HEK293 (cell line): ENCODE results near the gene SERPINB6.

ENCODE experiments used
- CTCF ChIA-PET: fragments of 350-600 bp; formaldehyde crosslinking; extraction: SDS; loops from one replicate; lab custom pipeline; 2021; ENCODE audit warnings: antibody characterized with exemption; lab: Yijun Ruan, JAX
- POLR2A ChIA-PET: fragments of 300-600 bp; formaldehyde crosslinking; extraction: SDS; loops from one replicate; lab custom pipeline; 2020; ENCODE audit warnings: antibody characterized with exemption, inconsistent platforms; lab: Yijun Ruan, JAX
- H3K27ac ChIP-seq: fragments of 200-500 bp; sonication (Bioruptor generic); 2 replicates; pipeline ENCODE4 v1.5.1; 2014; ENCODE audit warnings: low read depth, low read length, control low read depth, inconsistent platforms; ENCODE audit errors: extremely low read depth
- H3K36me3 ChIP-seq, 2 experiments: fragments of 200-500 bp in 1 of 2; sonication (Bioruptor generic) in 1 of 2; 1 replicate in 1 of 2; 2 replicates in 1 of 2; pipeline ENCODE4 v1.5.1; 2014 to 2017; ENCODE audit warnings: inconsistent platforms in 2 of 2, low read length in 2 of 2; ENCODE audit not compliant: control insufficient read depth in 2 of 2, insufficient read depth in 1 of 2
- H3K4me1 ChIP-seq: fragments of 200-500 bp; sonication (Bioruptor generic); 2 replicates; pipeline ENCODE4 v1.5.1; 2014; ENCODE audit warnings: mild to moderate bottlenecking, low read length, inconsistent platforms; ENCODE audit not compliant: control insufficient read depth, insufficient read depth
- H3K4me3 ChIP-seq: 2 replicates; pipeline ENCODE4 v1.5.1; 2011; ENCODE audit warnings: low read depth, mild to moderate bottlenecking, control low read depth, low read length, moderate library complexity
- H3K9me3 ChIP-seq: fragments of 200-500 bp; sonication (Bioruptor generic); 2 replicates; pipeline ENCODE4 v1.5.1; 2014; ENCODE audit warnings: low read depth, low read length, inconsistent platforms; ENCODE audit not compliant: control insufficient read depth, insufficient read depth
- BCL11B ChIP-seq: fragments of 450-650 bp; formaldehyde crosslinking; IDR thresholded peaks from 2 replicates; pipeline ENCODE4 v1.5.1; 2016; ENCODE audit warnings: low read depth, missing biosample characterization, missing genetic modification characterization
- WT1 ChIP-seq: fragments of 450-650 bp; formaldehyde crosslinking; IDR thresholded peaks from 2 replicates; pipeline ENCODE4 v1.5.1; 2016; ENCODE audit warnings: missing biosample characterization, missing genetic modification characterization
- ZBTB21 ChIP-seq: fragments of 450-650 bp; formaldehyde crosslinking; IDR thresholded peaks from 2 replicates; pipeline ENCODE4 v1.5.1; 2017; ENCODE audit warnings: missing biosample characterization, missing genetic modification characterization
- ZFP69B ChIP-seq: fragments of 450-650 bp; formaldehyde crosslinking; IDR thresholded peaks from 2 replicates; pipeline ENCODE4 v1.5.1; 2016; ENCODE audit warnings: missing biosample characterization, missing genetic modification characterization
- ZNF121 ChIP-seq: fragments of 450-650 bp; formaldehyde crosslinking; IDR thresholded peaks from 2 replicates; pipeline ENCODE4 v1.5.1; 2016; ENCODE audit warnings: missing biosample characterization, missing genetic modification characterization
- ZNF138 ChIP-seq: fragments of 450-650 bp; formaldehyde crosslinking; IDR thresholded peaks from 2 replicates; pipeline ENCODE4 v1.5.1; 2016; ENCODE audit warnings: missing biosample characterization, missing genetic modification characterization, borderline replicate concordance
- ZNF19 ChIP-seq: fragments of 450-650 bp; formaldehyde crosslinking; IDR thresholded peaks from 2 replicates; pipeline ENCODE4; 2016; ENCODE audit warnings: missing biosample characterization, missing genetic modification characterization, low read depth
- ZNF2 ChIP-seq: fragments of 450-650 bp; formaldehyde crosslinking; IDR thresholded peaks from 2 replicates; pipeline ENCODE4 v1.5.1; 2016; ENCODE audit warnings: missing biosample characterization, missing genetic modification characterization
- ZNF23 ChIP-seq: fragments of 450-650 bp; formaldehyde crosslinking; IDR thresholded peaks from 2 replicates; pipeline ENCODE4 v1.5.1; 2016; ENCODE audit warnings: missing biosample characterization, missing genetic modification characterization, borderline replicate concordance
- ZNF266 ChIP-seq: fragments of 450-650 bp; formaldehyde crosslinking; IDR thresholded peaks from 2 replicates; pipeline ENCODE4 v1.5.1; 2016; ENCODE audit warnings: missing biosample characterization, missing genetic modification characterization, low read depth
- ZNF324 ChIP-seq: fragments of 450-650 bp; formaldehyde crosslinking; IDR thresholded peaks from 2 replicates; pipeline ENCODE4 v1.5.1; 2016; ENCODE audit warnings: missing biosample characterization, missing genetic modification characterization
- ZNF341 ChIP-seq: fragments of 450-650 bp; formaldehyde crosslinking; IDR thresholded peaks from 2 replicates; pipeline ENCODE4; 2016; ENCODE audit warnings: low read depth, missing biosample characterization, missing genetic modification characterization
- ZNF423 ChIP-seq: fragments of 450-650 bp; formaldehyde crosslinking; IDR thresholded peaks from 2 replicates; pipeline ENCODE4 v1.5.1; 2016; ENCODE audit warnings: missing biosample characterization, missing genetic modification characterization
- ZNF530 ChIP-seq: fragments of 450-650 bp; formaldehyde crosslinking; IDR thresholded peaks from 2 replicates; pipeline ENCODE4 v1.5.1; 2016; ENCODE audit warnings: low read depth, missing biosample characterization, missing genetic modification characterization
- ZNF544 ChIP-seq: fragments of 450-650 bp; formaldehyde crosslinking; IDR thresholded peaks from 2 replicates; pipeline ENCODE4 v1.5.0; 2017; ENCODE audit warnings: missing biosample characterization, missing genetic modification characterization
- ZNF626 ChIP-seq: fragments of 450-650 bp; sonication (Bioruptor Pico); formaldehyde crosslinking; IDR thresholded peaks from 2 replicates; pipeline ENCODE4 v1.5.1; 2018; ENCODE audit warnings: missing biosample characterization, missing genetic modification characterization, inconsistent platforms
- ZNF629 ChIP-seq: fragments of 450-650 bp; formaldehyde crosslinking; IDR thresholded peaks from 2 replicates; pipeline ENCODE4 v1.5.1; 2017; ENCODE audit warnings: missing biosample characterization, missing genetic modification characterization
- ZNF670 ChIP-seq: fragments of 450-650 bp; formaldehyde crosslinking; IDR thresholded peaks from 2 replicates; pipeline ENCODE4 v1.5.1; 2016; ENCODE audit warnings: missing biosample characterization, missing genetic modification characterization, low read depth
- ZNF707 ChIP-seq: fragments of 450-650 bp; formaldehyde crosslinking; IDR thresholded peaks from 2 replicates; pipeline ENCODE4 v1.5.1; 2016; ENCODE audit warnings: missing biosample characterization, missing genetic modification characterization
- TF ChIP-seq, protein P1 (sequence below): fragments of 450-650 bp; formaldehyde crosslinking; IDR thresholded peaks from 2 replicates; pipeline ENCODE4 v1.5.1; 2017; ENCODE audit warnings: missing biosample characterization, missing genetic modification characterization
- TF ChIP-seq, protein P2 (sequence below): sonication (generic); formaldehyde crosslinking; IDR thresholded peaks from 2 replicates; pipeline ENCODE4 v1.8.1; 2022; ENCODE audit warnings: mild to moderate bottlenecking, moderate library complexity, missing genetic modification reagents
- TF ChIP-seq, protein P3 (sequence below): fragments of 450-650 bp; formaldehyde crosslinking; IDR thresholded peaks from 2 replicates; pipeline ENCODE4 v1.5.1; 2016; ENCODE audit warnings: missing biosample characterization, missing genetic modification characterization
- TF ChIP-seq, protein P4 (sequence below): fragments of 450-650 bp; formaldehyde crosslinking; IDR thresholded peaks from 2 replicates; pipeline ENCODE4 v1.5.1; 2016; ENCODE audit warnings: missing biosample characterization, missing genetic modification characterization
- TF ChIP-seq, protein P5 (sequence below): fragments of 450-650 bp; formaldehyde crosslinking; IDR thresholded peaks from 2 replicates; pipeline ENCODE4 v1.5.1; 2017; ENCODE audit warnings: missing biosample characterization, missing genetic modification characterization
- TF ChIP-seq, protein P6 (sequence below): fragments of 450-650 bp; formaldehyde crosslinking; IDR thresholded peaks from 2 replicates; pipeline ENCODE4 v1.5.1; 2017; ENCODE audit warnings: missing biosample characterization, mild to moderate bottlenecking, missing genetic modification characterization, moderate library complexity

Gene SERPINB6

DNA sequence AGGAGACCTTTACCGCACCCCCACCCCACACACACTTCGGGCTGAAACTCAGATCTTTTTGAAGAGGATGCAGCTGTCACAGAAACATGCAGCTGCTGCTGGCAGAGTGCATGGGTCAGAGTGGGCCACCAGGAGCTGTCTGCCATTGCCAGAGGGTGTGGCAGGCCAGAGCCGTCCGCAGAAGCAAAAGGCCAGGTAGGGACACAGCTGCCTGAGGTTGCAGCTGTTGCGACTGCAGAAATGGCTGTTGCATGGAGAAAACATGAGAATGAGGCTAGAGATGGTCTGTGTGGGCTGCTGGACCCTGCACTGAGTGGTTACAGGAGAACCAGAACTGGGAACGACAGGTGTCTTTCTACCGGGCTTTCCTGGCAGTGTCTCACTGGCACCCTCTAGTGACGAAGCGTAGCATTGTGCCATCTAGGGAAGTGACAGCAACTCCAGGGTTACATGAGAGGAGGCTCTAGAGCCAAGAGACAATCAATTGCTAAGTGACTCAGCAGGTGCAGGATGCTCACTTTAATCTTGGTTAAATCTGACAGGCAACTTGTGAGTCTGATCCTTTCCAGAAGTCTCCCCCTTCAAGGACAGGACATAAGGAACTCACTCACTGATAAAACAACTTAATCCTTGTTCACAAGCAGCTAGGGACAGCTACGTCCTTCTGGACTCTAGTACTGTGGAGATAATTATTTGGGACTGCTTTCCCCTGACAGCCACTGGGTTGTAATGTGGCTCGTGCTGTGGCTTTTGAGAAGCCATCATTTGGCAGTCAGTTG, 39.2 kb downstream of the SERPINB6 start:
- CTCF ChIA-PET = interaction anchor here (0.5 to 8.7 kb wide), 42 partner anchors 9 to 944 kb away, joined by 3 to 205 read pairs (median 6); partner anchors contain the start of genes MYLK4 and SERPINB1
- TF ChIP-seq, protein P1, sequence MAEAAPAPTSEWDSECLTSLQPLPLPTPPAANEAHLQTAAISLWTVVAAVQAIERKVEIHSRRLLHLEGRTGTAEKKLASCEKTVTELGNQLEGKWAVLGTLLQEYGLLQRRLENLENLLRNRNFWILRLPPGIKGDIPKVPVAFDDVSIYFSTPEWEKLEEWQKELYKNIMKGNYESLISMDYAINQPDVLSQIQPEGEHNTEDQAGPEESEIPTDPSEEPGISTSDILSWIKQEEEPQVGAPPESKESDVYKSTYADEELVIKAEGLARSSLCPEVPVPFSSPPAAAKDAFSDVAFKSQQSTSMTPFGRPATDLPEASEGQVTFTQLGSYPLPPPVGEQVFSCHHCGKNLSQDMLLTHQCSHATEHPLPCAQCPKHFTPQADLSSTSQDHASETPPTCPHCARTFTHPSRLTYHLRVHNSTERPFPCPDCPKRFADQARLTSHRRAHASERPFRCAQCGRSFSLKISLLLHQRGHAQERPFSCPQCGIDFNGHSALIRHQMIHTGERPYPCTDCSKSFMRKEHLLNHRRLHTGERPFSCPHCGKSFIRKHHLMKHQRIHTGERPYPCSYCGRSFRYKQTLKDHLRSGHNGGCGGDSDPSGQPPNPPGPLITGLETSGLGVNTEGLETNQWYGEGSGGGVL = no peak
- TF ChIP-seq, protein P2, sequence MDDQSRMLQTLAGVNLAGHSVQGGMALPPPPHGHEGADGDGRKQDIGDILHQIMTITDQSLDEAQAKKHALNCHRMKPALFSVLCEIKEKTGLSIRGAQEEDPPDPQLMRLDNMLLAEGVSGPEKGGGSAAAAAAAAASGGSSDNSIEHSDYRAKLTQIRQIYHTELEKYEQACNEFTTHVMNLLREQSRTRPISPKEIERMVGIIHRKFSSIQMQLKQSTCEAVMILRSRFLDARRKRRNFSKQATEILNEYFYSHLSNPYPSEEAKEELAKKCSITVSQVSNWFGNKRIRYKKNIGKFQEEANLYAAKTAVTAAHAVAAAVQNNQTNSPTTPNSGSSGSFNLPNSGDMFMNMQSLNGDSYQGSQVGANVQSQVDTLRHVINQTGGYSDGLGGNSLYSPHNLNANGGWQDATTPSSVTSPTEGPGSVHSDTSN (CRISPR knock-in tag) = no peak
- no peak for TF ChIP-seq ZNF670 (tag by site-specific recombination)
- TF ChIP-seq ZNF530 (tag by site-specific recombination) = no peak
- no peak for TF ChIP-seq ZBTB21
- TF ChIP-seq ZNF544 = no peak
- TF ChIP-seq ZNF629 (tag by site-specific recombination) = 0 out of 2 replicates have a peak, but pooled peaks have one; percentile 11
- TF ChIP-seq ZNF423 (tag by site-specific recombination) = no peak
- no peak for TF ChIP-seq ZNF23
- TF ChIP-seq ZNF626 = no peak
- 0 out of 2 replicates have a peak, but pooled peaks have one; percentile 49 for TF ChIP-seq ZNF324 (tag by site-specific recombination)
- TF ChIP-seq, protein P3, sequence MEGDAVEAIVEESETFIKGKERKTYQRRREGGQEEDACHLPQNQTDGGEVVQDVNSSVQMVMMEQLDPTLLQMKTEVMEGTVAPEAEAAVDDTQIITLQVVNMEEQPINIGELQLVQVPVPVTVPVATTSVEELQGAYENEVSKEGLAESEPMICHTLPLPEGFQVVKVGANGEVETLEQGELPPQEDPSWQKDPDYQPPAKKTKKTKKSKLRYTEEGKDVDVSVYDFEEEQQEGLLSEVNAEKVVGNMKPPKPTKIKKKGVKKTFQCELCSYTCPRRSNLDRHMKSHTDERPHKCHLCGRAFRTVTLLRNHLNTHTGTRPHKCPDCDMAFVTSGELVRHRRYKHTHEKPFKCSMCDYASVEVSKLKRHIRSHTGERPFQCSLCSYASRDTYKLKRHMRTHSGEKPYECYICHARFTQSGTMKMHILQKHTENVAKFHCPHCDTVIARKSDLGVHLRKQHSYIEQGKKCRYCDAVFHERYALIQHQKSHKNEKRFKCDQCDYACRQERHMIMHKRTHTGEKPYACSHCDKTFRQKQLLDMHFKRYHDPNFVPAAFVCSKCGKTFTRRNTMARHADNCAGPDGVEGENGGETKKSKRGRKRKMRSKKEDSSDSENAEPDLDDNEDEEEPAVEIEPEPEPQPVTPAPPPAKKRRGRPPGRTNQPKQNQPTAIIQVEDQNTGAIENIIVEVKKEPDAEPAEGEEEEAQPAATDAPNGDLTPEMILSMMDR (tag by site-specific recombination) = peak; percentile 92
- no peak for TF ChIP-seq BCL11B (tag by site-specific recombination)
- no peak for TF ChIP-seq ZNF707
- TF ChIP-seq WT1 = no peak
- TF ChIP-seq ZNF2 (tag by site-specific recombination) = peak; percentile 41
- TF ChIP-seq, protein P4, sequence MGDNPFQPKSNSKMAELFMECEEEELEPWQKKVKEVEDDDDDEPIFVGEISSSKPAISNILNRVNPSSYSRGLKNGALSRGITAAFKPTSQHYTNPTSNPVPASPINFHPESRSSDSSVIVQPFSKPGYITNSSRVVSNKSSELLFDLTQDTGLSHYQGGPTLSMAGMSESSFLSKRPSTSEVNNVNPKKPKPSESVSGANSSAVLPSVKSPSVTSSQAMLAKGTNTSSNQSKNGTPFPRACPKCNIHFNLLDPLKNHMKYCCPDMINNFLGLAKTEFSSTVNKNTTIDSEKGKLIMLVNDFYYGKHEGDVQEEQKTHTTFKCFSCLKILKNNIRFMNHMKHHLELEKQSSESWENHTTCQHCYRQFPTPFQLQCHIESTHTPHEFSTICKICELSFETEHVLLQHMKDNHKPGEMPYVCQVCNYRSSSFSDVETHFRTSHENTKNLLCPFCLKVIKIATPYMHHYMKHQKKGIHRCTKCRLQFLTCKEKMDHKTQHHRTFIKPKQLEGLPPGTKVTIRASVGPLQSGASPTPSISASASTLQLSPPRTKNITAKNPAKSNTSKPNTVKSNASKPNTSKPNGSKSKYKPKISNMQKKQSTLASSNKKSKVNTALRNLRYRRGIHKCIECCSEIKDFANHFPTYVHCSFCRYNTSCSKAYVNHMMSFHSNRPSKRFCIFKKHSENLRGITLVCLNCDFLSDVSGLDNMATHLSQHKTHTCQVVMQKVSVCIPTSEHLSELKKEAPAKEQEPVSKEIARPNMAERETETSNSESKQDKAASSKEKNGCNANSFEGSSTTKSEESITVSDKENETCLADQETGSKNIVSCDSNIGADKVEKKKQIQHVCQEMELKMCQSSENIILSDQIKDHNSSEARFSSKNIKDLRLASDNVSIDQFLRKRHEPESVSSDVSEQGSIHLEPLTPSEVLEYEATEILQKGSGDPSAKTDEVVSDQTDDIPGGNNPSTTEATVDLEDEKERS (tag by site-specific recombination) = 0 out of 2 replicates have a peak, but pooled peaks have one; percentile 40
- TF ChIP-seq ZNF138 (tag by site-specific recombination) = no peak
- TF ChIP-seq ZNF341 (tag by site-specific recombination) = no peak
- TF ChIP-seq, protein P5, sequence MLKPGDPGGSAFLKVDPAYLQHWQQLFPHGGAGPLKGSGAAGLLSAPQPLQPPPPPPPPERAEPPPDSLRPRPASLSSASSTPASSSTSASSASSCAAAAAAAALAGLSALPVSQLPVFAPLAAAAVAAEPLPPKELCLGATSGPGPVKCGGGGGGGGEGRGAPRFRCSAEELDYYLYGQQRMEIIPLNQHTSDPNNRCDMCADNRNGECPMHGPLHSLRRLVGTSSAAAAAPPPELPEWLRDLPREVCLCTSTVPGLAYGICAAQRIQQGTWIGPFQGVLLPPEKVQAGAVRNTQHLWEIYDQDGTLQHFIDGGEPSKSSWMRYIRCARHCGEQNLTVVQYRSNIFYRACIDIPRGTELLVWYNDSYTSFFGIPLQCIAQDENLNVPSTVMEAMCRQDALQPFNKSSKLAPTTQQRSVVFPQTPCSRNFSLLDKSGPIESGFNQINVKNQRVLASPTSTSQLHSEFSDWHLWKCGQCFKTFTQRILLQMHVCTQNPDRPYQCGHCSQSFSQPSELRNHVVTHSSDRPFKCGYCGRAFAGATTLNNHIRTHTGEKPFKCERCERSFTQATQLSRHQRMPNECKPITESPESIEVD (tag by site-specific recombination) = no peak
- TF ChIP-seq ZNF266 (tag by site-specific recombination) = no peak
- TF ChIP-seq ZNF121 (tag by site-specific recombination) = no peak
- no peak for TF ChIP-seq ZNF19 (tag by site-specific recombination)
- TF ChIP-seq, protein P6, sequence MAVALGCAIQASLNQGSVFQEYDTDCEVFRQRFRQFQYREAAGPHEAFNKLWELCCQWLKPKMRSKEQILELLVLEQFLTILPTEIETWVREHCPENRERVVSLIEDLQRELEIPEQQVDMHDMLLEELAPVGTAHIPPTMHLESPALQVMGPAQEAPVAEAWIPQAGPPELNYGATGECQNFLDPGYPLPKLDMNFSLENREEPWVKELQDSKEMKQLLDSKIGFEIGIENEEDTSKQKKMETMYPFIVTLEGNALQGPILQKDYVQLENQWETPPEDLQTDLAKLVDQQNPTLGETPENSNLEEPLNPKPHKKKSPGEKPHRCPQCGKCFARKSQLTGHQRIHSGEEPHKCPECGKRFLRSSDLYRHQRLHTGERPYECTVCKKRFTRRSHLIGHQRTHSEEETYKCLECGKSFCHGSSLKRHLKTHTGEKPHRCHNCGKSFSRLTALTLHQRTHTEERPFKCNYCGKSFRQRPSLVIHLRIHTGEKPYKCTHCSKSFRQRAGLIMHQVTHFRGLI = no peak
- TF ChIP-seq ZFP69B (tag by site-specific recombination) = 0 out of 2 replicates have a peak, but pooled peaks have one; percentile 25

More for the DNA sequence above, 39.2 kb downstream of the SERPINB6 start:
- no peaks in the 10 kb centered on the region for H3K36me3 ChIP-seq
- no peak overlapping the region for H3K4me3 ChIP-seq
- H3K9me3 ChIP-seq = no peaks in the 10 kb centered on the region
- POLR2A ChIA-PET = interaction anchor here (1.0 to 1.9 kb wide), 4 partner anchors 57 to 163 kb away, joined by 3 to 9 read pairs (median 4); partner anchors contain the start of gene SERPINB1
- no peaks in the 10 kb centered on the region for H3K4me1 ChIP-seq
- H3K27ac ChIP-seq = no peak overlapping the region
